Placental pericyte (primary cell): ENCODE data around the gene TNFSF4. TPM values are rescaled to one million over a fixed set of nuclear protein-coding genes. Genes with fewer than 3 reads are reported as not detected.

Experiments
- total RNA-seq: library from RNA; depleted of rRNA; stranded (reverse); fragments of >200 nt; gene quantifications from 2 replicates; pipeline ENCODE4 v1.2.3, GENCODE V29; 2012

TNFSF4 gene, protein sequence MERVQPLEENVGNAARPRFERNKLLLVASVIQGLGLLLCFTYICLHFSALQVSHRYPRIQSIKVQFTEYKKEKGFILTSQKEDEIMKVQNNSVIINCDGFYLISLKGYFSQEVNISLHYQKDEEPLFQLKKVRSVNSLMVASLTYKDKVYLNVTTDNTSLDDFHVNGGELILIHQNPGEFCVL
- 7.4 and 9.3 TPM in 2 replicates for total RNA-seq

DNA sequence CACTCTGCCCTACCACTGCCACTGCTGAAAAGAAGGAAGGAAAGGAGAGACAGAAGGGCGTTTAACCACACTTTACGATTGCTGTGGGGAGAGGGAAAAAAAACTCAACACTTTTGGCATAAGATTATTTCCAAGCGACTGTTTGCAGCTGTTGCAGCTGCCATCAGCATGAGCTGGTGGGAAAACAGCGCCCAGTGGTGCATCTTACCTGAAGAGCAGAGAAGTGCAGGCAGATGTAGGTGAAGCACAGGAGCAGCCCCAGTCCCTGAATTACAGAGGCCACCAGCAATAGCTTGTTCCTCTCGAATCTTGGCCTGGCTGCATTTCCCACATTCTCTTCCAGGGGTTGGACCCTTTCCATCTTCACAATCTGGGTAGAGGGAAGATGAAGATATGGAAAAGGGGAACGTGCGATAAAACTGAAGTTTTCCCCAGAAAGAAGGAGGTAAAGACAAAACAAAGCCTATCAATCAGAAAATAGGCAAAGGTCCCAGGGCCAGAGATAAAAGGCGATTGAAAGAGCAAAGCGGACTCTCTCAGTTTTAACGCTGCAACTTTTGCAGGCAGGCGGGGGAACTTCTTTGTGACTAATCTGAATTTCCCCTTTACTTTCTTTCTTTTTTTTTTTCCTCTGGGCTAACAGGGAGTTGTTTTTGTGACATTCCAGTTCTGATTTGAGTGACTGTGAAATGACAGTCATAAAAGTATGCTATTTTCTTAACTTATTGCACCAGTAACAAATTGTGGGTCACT, at the start of gene TNFSF4:
Gene TNFSF4, minus strand, starts transcription at position 516 of the 753 bp plus-strand sequence. Its CDS starts 155 bp downstream, at position 361.

Other genes with a start within 250 kb of the TNFSF4 start
- gene TNFSF18, start 156.4 kb downstream of the TNFSF4 start, total RNA-seq, result 2.6 and 6.3 TPM in 2 replicates